ENCODE data around the gene DOCK8.
"Not testable (repeated sequence)": the region's sequence is repeated elsewhere in the genome, so short reads cannot be mapped to it uniquely, and the experiment has no call there.

The DOCK8 gene

DNA sequence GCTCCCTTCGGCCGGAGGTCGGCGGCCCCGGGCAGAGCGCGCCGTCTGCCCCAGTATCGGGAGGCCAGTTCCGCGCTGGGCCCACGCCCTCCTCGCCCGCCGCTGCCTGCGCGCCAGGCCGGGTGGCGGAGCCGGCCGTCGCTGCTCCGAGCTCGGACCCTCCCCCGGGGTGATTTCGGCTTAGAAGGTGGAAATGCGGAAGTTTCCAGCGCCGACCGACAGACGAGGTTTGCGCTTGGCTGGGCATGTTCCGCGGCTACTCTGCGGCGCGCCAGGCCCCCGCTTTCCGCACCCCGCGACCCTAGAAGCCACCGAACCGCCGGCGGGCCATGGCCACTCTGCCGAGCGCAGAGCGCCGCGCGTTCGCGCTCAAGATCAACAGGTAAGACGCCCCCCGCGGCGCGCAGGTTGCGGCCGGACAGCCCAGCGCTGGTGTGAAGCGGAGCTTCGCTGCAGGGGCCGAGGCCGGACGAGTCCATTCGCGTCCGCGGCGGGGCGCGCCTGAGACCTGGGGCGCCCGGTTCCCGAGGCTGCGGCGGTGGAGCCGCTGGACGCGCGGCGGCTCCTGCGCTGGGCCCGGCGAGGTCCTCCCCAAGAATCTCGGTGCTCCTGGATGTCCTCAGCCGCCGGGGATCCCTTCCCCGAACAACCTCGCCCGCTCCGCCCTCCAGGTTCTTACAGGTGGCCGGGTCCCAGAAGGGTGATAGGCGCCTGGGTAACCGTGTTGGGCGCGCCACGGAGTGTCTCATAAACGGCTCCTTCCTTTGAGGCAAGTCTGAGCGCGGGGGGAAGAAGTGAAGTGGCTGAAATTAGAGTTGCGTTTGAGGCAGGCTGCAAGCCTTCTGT is at the start of gene DOCK8:
Gene DOCK8 (plus strand): TSS at position 218 of the 846 bp plus-strand sequence. CDS start 112 bp downstream, at position 330.
- peak; percentile 2 for DNase-seq

DNA sequence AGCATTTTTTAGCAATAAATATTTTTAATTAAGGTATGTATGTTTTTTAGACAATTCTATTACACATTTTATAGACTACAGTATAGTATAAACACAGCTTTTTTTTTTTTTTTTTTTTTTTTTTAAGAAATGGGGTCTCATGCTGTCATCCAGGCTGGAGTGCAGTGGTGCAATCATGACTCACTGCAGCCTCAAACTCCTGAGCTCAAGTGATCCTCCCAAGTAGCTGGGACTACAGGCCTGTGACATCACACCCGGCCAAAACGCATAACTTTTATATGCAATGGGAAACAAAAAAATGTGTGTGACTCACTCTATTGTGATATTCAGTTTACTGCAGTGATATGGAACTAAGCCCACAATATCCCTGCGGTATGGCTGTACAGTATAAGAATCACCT is 44.9 kb upstream of the DOCK8 start:
- DNase-seq: not testable (repeated sequence)

DNA sequence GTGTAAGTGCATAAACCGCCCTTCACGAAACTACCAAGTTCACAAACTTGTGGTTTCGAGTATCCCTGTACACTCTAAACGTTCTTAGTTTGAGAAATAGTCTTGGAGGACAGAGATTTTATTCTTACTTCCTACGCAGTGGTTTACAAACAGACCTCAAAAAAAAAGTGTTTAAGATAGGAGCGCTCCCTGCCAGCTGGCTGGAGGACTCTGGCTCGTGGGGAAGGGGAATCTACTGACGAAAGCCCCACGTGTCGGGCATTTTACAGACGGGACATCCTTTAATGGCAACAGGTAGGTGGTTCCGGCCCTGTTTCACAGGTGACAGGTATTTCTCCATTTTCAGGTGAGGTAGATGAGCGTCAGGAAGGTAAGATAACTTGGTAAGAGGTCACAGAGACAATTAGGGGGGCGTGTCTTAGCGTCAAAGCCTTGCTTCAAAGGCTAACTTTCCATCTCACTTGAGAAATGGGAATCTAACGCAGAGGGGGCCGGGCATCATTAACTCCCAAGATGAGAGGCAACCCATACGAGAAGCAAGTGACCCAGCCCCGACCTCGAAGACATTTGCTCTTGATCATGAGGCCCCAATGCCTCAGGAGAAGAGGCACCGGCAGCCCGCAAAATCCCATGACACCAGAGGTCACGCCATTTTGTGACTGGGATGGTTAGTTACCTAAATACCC is 36.4 kb upstream of the DOCK8 start:
- DNase-seq: not testable (repeated sequence)

DNA sequence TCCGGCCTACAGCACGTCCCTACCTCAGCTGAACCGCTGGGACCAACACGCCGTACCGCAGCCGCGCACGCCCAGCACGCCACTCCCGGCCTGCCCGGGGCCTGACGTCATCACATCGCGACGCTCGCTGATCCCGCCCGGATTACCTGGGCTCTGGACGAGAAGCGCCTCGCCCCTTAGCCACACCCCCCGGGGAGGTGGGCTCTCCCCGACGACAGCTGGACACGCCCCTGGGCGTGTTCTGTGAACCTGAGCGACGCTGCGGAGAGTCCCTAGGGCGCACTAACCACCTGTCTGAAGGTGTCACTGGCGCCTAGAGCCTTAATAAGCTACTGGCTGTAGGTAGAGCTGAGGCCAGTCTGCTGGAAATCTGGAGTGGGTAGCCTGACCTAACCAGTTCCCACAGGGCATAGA is 35.7 kb upstream of the DOCK8 start, which contains the start of gene ZNG1A:
Gene ZNG1A (minus strand): TSS at position 87 of the 414 bp plus-strand sequence. CDS start 87 bp downstream, outside the sequence.
- not testable (repeated sequence) for DNase-seq

DNA sequence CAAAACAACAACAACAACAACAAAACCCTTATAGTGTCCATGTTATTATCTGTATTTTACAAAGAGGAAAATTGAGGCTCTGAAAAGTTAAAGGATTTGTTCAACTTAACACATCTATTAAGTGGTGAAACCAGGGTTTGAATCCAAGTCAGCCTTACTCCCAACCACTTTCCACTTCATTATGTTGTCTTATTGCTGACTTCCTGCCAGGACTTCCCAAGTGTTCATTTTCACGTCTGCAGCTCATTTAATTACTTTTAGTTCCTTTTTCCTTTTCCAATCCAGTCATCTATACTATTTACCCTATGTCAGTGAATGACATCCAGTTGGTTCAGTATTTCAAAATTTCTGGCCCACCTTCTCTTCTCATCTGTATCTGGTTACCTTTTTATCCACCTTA is 15.1 kb upstream of the DOCK8 start:
- not testable (repeated sequence) for DNase-seq

DNA sequence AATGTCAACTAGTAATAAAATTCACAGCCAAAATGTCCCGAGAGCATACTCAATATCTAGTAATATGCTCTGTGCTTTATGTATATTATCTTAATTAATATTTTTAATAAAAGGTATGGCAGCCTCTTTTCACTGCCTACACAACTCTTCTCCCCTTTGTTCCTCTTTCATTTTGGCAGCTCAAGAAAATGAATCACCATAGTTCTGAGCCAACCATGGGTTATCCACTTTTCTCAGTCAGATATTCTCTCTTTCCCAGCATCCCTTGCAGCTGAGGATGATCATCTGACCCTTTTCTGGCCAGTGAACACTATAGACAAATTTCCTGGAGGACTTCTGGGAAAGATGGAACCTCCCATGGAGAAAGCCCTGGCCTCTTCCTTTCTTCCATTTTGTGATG is 8.2 kb upstream of the DOCK8 start:
- no peak for DNase-seq

DNA sequence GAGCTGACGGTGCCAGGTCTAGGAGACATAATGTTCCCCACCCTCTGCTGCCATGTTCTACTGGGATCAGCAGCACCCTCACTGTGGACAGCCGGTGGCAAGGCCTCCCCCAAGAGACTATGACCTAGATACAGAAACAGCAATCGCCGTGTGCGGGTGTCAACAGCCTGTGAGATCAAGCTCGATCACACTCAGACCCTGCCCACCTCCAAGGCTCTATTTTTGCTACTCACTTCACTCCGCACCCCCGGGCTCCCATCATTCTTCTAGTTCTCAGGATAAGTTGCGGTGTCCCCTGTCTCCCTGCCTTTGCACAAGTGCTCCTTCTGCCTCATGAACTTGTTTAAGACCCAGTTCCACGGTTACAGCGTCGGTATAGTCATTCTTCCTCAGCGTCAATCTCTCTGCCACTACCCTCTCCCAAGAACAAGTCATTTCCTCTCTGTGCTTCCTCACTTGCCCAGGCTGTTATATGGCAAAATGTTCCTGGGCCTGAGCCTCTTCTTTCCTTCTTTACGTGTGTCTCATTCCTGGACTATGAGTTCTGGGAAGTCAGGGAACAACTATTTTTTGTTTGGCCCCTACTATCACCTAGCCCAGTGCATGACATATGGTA is 5.4 kb upstream of the DOCK8 start:
- DNase-seq: no peak

DNA sequence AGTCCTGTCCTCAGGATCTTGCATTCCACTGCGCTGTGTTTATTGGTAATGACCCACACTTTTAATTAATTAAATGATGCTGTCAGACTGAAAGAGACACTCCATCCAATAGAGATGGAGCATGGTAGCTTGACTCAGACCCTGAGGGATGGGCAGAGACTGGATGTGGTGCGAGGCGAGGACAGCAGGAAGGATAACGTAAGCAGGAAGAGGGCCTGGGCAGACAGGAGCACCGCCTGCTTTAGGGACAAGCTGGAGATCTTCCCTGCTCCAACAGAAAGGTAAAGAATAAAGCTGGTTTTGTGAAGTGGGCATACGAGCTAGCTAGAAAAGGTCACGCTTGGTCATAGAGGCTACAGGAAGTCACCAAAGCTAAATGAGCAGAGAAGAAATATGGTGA is 3.6 kb upstream of the DOCK8 start:
- DNase-seq: no peak

DNA sequence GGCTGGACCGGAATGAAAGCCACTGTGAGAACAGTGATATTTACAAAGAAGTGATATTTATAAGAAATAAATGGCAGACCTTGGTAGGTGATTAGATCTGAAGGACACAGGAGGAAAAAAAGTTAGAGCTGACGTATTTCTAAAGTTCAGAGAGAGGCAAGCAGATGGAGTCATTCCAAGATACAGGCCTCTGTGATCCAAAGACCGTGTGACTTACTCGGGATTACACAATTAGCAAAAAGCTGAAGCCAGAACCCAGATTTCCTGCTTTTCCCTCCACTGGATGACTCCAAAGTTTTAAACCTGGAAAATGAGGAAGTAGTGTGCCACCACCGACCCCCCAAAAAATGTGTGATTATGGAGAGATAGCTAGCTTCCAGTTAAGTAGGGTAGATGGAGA is 3.1 kb upstream of the DOCK8 start:
- DNase-seq: no peak

DNA sequence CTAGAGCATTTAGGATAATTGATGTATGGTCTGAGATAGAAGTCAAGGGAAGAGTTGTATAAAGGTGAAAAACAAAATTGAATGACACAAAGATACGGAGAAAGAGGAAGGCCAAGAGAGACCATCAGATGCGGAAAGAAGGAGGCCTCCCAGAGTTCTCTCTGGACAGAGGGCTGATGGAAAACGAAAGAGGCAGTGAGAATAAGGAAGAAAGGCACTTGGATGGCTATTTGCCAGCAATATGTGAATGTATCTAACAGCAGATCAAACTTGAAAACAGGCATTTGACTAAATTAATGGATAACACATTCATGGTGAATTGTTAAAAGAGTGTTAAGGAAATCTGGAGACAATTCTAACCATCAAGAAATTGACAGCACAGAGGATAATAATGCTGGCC is 2.4 kb upstream of the DOCK8 start:
- no peak for DNase-seq

DNA sequence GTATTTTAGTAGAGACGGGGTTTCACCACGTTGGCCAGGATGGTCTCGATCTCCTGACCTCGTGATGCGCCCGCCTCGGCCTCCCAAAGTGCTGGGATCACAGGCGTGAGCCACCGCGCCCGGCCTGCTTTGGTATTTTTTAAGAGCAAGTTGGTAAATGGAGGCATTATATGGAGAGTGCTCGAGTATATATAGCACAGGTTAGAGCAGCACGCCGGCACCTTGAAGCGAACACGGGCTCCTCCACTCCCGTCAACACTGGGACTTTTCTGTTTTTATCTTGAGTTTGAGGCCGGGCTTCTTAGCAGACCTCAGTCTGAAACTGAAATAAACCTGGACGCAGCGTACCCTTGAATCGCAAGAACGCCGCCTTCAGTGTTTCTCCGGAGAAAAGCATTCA is 764 bp upstream of the DOCK8 start:
- DNase-seq: not testable (repeated sequence)

DNA sequence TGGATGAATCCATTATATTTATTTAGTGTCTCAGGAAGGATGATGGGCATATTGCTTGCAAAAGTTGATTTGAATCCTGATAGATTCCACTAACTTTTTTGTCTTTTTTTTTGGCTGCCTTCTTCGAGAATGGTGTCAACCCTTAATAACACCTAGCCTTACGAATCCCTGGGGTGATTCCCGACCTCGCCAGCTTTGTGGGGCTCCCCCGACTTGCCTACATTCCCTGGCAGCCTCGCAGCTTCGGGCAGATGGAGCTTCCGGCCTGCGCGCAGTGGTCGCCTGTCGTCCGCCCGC is 366 bp upstream of the DOCK8 start:
- DNase-seq: no peak

DNA sequence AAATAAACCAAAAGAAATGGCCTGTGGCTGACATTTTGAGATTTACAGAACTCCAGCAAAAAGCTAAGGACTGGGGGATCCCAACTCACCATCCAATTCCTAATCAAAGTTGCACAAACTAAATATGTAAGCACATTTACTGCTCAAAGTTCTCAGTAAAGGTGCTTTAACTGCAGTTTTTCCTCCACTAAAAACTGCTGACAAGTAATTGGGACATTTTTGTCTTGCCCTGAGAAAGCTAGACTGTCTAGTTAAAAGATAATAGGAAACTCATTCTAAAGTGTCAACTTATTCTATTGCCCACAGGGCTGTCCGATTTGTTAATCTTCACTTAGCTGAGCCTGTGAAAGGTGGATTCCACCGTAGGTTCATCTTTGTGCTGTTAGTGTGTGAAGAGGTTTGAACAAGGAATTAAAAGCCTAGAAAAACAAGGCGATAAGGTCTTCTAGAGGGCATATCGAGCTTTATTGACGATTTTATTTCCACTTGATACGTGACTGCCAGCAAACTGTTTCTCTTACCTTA is 1.0 kb downstream of the DOCK8 start:
- DNase-seq: no peak

DNA sequence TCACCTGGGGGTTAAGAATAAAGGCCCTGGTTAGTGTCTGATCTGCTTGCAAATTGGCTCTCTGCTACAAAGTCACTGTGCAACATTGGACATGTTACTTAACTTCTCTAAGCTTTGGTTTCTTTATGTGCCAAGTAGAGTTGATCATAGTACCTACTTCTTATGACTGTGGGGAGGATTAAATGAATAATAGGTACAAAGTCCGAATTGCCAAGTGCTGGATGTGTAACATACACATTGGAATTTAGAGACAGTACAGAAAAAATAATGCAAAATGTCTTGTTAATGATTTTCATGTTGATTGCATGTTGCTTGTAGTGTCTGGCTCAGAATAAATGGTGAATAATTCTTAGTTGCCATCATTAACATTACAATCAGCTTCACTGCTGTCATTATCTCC is 2.2 kb downstream of the DOCK8 start:
- DNase-seq: no peak

DNA sequence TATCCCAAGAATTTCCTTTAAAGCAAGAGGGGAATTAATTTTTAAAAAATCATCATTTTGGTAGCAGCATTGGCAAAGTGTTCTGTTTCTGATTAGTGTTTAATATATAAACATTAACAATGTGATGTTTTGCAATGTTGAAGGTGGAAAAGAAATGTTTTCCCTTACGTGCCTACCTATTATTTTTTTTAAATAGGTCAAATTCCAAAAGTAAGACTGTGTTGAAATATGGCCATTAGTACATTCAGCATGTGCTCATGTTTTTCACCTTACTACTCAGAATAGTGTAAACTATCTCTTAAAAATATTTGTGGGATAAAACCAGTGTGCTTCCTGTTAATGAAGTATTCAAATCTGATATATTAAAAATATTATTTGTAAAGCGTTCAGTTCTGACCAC is 3.3 kb downstream of the DOCK8 start:
- no peak for DNase-seq

DNA sequence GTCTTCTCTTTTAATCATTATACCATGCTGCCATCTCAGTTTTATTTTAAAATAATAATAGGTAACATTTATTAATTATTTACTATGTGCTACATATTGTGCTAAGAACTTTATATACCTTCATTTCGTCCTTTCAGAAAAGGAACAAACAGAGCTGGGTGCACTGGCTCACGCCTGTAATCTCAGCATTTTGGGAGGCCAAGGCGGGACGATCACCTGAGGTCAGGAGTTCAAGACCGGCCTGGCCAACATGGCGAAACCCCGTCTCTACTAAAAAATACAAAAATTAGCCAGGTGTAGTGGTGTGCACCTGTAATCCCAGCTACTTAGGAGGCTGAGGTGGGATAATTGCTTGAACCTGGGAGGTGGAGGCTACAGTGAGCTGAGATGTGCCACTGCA is 4.4 kb downstream of the DOCK8 start:
- DNase-seq: not testable (repeated sequence)

DNA sequence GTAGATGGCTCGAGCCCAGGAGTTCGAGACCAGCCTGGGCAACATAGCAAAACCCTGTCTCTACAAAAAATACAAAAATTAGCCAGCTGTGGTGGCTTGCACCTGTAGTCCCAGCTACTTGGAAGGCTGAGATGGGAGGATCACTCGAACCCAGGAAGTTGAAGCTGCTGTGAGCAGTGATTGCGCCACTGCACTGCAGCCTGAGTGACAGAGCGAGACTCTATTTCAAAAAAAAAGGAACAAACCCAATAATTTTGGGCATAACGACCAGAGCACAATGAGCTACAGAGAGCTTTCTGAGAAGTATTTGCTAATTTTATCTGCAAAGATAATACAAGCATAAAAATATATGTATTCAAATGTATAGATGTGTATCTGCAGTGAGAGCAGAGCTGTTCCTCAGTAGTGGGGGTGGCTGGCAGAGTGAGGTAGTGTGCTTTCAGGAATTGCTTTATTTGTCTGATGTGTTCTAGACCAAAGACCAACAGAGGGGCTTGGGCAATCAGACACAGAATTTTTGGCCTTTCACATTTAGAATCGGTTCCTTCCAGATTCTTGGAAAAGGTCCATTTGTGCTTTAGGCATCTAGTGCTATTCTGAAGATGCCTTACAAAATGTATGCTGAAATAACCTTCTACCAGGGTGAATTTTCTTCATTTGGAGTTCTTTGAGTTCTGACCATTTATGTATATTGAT is 5.2 kb downstream of the DOCK8 start:
- no peak for DNase-seq

DNA sequence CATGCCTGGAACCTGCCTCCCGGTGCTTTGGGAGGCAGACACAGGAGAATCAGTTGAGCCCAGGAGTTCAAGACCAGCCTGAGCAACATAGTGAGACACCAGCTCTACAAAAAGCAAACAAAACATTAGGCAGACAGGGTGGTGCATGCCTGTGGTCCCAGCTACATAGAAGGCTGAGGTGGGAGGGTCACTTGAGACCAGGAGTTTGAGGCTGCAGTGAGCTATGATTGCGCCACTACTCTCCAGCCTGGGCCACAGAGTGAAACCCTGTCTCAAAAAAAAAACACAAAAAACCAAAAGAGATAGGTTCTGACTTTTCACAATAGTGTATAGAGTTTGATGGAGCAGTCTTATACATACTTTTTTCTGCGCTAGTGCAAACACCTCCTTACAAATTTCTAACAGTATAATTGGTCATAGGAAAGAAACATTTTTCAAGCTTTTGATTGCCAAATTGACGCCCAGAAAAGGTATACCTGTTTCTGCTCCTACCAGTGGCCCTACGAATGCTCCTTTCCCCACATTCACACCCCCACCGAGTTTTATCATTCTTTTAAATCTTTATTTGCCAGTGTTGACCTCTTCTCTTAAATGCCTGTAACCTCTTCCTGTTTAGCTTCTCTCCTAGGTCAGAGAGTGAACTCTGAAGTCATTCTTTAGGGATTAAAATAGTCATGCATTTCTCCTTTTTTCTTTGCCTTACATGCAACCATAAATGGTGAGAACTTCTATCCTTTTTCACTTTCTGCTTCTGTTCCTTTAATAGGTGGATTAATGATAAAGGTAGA is 7.5 kb downstream of the DOCK8 start:
- no peak for DNase-seq

DNA sequence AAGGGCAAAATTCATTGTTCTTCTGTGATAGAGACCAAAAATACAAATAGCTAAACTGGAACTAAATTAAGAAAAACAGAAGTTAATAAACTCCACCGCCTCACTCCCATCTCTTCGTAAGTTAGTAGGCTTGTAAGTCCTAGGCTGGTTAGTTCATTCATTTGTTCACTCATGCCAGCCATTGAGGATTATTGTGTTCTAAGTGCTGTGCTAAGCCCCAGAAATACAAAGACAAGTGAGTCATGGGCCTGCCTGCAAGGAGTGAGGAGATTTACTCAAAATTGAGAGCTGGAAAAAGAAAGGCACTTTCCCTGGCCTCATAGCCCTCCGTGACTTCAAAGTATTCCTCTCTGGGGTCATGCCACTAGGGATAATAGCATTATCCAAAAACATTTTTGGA is 8.5 kb downstream of the DOCK8 start:
- no peak for DNase-seq

DNA sequence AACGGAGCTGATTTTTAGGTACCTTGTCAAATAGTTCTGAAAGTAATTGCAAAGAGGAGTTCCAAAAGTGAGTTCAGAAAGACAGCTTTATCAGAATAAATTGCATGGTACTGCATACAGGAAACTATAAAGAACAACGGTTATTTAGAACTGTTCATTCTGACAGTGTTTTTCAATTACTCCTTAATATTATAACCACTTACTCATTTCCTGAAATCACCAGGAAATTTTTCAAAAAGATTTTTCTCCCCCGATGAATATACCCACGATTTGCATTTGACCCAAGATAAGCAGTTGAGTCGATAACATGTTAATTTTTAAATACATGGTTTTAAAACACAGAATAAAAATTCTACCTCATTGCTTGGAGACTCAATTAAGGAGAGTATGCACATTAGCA is 9.4 kb downstream of the DOCK8 start:
- DNase-seq: no peak

DNA sequence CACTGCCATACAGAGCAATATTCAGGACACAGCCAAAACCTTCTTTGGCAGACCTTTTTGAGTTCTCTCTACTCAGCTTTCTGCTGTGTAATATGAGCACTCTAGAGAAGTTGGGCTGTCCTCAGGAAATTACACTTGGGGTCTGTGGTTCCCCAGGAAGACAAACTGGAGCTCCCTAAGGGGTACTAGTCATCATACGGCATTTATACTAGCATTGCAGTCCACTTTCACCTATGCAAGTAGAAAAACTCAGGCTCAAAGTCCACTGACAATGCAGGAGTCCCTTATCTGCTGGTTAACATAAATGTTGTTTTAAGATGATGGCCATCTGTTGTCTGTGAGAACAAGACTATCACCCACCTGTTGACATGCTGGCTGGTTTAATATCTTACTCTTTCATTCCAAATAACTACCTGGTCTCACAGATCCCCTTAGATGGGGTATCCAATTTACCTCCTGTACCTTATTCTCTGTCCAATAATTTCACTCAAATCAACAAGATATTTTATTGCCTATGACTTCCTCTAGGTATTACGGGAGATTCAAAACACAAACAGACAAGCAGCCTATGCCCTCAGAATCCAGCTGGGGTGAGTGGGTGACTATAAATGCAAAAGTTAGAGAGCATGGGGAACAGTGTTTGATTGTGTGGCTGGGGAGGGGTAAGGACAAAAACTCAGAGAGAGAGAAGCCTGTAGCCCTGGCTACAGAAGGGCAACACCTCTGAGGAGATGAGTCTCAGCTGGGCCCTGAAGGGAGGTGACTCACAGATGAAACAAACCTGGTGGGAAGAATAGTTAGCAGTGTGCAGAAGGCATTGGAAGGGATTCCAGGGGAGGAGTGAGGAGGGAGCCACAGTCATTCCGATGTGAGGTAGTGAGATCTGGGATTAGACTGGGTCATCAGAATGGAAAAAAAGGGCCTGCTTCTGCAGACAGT is 10.2 kb downstream of the DOCK8 start:
- no peak for DNase-seq

All from fibroblast of upper back skin (primary cell).